Measurements from ENCODE around the gene ZSWIM3. TPM values are rescaled to one million over a fixed set of nuclear protein-coding genes. Genes with fewer than 3 reads are reported as not detected.

Gene ZSWIM3
- total and polyA plus RNA-seq, 2 of the 13 experiments (the other 11 are each of a cell fraction or from before 2014, with no cell fraction given), result 5.2 to 5.8 TPM

- TF ChIP-seq ZNF501 (CRISPR knock-in tag; IDR thresholded peaks at IDR 0.05), result no peak
- TF ChIP-seq ZNF660 (CRISPR knock-in tag; IDR thresholded peaks at IDR 0.05; ENCODE audit: borderline replicate concordance, low read depth), result no peak
- TF ChIP-seq ZNF260 (CRISPR knock-in tag; IDR thresholded peaks at IDR 0.05; ENCODE audit: borderline replicate concordance, low read depth), result no peak
- no peak for TF ChIP-seq KLF16 (CRISPR knock-in tag; IDR thresholded peaks at IDR 0.05)
- TF ChIP-seq JDP2 (CRISPR knock-in tag; IDR thresholded peaks at IDR 0.05; ENCODE audit: borderline replicate concordance), result no peak
- TF ChIP-seq HMGA1 (CRISPR knock-in tag; conservative IDR thresholded peaks at IDR 0.05), result no peak
- no peak for TF ChIP-seq ZNF615 (CRISPR knock-in tag; IDR thresholded peaks at IDR 0.05; ENCODE audit: borderline replicate concordance)
- TF ChIP-seq YEATS2 (CRISPR knock-in tag; IDR thresholded peaks at IDR 0.05; ENCODE audit: borderline replicate concordance), result no peak
- peak; percentile 74; the same call in 1 of the 2 replicates for TF ChIP-seq ZNF33B (CRISPR knock-in tag; IDR thresholded peaks at IDR 0.05)
- TF ChIP-seq GABPA (IDR thresholded peaks at IDR 0.05; ENCODE audit: low read depth, low read length), result no peak
- TF ChIP-seq GABPA (CRISPR knock-in tag; IDR thresholded peaks at IDR 0.05; ENCODE audit: low read depth), result no peak
- no peak for TF ChIP-seq ZNF224 (CRISPR knock-in tag; IDR thresholded peaks at IDR 0.05)
- TF ChIP-seq AHDC1 (CRISPR knock-in tag; IDR thresholded peaks at IDR 0.05; ENCODE audit: borderline replicate concordance), result no peak
- 0 out of 2 replicates have a peak, but pooled peaks have one; percentile 23 for TF ChIP-seq ZNF44 (CRISPR knock-in tag; IDR thresholded peaks at IDR 0.05)
- TF ChIP-seq ZNF547 (CRISPR knock-in tag; IDR thresholded peaks at IDR 0.05), result peak; percentile 34; the same call in 1 of the 2 replicates
- no peak for TF ChIP-seq ZEB1 (IDR thresholded peaks at IDR 0.05; ENCODE audit: insufficient replicate concordance, low read depth)
- no peak for TF ChIP-seq PRPF4 (IDR thresholded peaks at IDR 0.05; ENCODE audit: low read depth, low read length, poor library complexity, severe bottlenecking)
Measured at GRCh38 chr20:45883100-45883469, 25.7 kb downstream of the ZSWIM3 start (continued).

All from HepG2 (cell line).